A204.1 (cell line): ENCODE results near the gene GLI3.

Experiments used
- FAIRE-seq: peaks from 2 replicates; lab custom pipeline; 2012; peaks lifted over from hg19 to GRCh38; lab: Jason Lieb, UNC

GLI3 gene

DNA sequence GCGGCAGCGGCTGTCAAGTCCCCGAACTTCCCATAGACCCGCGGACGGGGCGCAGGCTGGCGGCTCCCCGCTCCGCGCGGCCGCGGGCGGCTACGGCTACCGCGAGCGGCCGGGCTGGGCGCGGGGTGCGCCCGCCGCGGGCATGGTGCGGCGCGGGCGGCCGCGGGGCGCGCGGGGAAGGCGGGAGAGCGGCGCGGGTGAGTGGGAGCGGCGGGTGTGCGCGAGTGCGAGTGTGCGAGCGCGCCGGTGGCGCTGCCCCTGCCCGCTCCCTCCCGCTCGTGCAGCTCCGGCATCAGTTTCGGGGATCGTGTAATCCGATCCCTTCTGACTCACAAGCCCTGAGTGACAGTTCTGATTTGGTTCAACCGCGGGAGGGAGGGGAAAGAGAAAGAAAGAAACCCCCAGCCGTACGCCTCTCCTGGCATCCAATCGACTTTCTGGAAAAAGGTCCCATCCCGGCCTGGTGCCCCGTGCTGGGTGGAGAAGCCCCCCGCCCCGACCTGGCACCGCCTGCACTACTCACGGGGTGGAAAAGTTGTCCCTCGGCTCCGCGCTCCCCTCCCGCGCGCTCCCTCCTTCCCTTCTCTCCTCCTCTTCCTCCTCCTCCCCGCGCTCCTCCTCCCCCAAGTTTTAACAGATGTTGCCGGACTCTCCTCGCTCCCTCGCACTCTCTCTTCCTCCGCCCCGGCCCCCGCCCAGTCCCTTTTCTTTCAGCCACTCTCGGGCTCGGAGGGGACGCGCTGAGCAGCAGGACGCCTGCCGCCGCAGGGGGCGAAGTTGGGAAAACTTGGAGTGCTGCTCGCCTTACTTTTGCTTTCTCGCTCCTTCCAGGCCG, at the start of gene GLI3:
TSS of gene GLI3 (minus strand) at position 234 of the 835 bp plus-strand sequence. CDS start 13,956 bp downstream, outside the sequence.
- FAIRE-seq: no peak

DNA sequence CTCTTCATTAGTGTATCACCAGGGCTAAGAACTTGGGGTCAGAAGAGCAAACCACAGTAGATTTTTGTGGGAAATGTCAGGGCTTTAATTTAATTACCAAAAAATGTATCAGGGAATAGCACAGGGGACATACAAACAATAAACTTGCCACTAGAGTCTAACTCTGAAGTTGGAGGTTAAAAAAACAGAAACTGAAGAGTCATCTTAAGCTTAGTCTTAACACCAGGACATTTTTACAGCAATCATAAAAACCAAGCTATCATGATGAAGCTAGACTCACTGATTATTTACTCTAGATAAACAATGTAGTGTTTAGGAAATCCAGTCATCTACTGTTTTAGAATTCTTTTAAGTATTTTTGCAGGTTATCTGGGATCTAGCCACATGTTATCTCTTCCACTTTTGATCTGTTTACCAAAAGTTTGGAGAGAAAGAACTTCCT, 48.4 kb upstream of the GLI3 start:
- FAIRE-seq: no peak

DNA sequence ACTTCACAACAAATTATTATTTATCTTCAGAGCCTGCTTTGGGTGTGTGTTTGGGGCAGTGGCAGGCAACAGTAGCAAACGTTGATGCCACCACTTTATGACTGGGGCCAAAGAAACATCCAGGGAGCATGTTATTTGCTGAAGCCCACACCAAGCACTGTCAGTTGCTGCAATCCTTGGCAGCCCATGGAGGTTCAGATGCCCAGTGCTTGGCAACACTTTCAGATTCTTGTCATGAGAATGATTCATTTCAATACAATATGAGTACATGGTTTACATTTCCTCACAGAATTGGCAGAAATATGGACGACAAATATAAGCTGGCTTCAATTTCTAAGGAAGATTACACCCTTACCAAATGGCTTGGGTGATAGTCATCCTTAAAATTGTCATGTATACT, 46.5 kb upstream of the GLI3 start:
- FAIRE-seq: no peak

DNA sequence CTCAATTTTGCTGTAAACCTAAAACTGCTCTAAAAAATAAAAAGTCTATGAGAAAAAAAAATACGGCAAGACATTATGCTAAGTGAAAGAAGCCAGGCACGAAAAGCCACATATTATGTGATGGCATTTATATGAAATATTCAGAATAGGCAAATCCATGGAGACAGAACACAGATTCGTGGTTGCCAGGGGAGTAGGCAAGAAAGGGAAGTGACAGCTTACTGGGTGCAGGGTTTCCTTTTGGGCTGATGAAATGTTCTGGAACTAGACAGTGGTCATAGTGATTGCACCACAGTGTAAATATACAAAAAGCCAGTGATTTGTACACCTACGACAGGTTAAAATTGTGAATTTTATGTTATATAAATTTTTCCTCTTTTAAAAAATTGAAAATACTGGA, 41.3 kb upstream of the GLI3 start:
- FAIRE-seq: no peak

DNA sequence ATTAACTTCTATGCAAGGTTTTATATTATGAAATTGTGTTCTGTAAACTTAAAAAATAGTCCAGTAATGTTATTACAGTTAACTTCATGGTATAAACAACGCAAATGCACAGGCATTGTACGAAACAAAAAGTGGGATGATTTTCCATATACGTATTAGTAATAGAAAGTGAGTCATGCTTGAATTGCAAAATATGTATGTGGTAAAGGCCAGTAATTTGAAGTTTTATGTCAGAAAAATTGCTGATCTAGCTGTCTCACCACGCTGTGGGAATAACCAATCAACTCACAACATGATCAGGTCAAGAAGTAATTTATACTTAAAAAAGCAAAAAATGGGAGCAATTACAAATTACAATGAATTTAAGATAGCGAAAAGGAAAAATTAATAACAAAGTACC, 37.0 kb upstream of the GLI3 start:
- FAIRE-seq: no peak

DNA sequence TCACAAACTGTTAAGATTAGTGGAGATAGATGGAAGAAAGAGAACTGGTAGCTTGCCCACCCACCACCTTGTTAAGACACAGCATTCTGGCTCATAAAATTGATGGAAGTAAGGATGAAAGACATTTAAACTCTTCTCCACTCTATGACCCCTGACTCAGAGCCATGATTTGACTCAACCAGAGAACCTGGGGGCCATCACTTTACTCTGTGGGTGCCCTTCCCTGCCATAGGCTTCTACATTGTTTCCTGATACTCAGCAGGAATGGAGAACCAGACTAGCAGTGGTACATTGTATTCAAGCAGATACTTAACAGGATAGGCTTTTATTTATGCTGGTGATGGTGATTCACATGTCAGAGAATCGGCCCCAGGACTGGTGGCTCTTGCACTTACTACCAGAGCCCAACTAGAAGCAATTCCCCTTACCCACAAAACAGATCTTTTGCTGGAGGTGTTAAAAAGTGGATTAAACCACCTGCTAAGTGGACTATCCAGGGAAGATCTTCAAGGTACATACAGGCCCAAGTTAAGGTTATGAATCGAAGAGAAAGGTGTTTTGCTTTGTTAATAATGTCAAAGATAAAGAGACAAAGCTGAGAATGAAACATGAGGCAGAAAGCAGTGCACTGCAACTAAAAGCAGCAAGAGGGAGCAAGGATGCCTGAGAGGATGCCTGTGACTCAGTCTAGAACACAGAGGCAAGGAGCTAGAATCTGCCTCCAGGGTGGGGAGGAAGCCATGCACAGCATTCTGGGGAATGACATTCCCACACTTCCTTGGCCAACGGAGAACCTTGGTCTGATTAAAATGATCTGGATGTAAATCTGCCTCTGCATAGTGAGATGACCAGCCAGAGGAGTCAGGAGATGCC, 36.0 kb upstream of the GLI3 start:
- no peak for FAIRE-seq

DNA sequence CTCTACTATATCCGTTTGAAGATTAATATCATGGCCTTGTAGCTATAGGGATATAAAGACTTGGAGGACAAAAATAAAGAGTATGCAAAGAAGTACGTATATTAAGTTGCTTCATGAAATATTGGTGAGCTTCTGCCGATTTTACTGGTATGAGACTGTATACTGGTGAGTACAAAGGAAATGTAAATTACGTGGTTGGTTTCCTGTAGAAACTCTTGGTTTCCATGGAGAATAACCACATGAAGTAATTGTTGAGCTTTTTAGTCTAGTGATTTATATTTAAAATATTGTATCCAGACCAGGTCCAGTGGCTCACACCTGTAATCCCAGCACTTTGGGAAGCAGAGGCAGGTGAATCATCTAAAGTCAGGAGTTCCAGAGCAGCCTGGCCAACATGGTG, 32.2 kb upstream of the GLI3 start:
- no peak for FAIRE-seq

DNA sequence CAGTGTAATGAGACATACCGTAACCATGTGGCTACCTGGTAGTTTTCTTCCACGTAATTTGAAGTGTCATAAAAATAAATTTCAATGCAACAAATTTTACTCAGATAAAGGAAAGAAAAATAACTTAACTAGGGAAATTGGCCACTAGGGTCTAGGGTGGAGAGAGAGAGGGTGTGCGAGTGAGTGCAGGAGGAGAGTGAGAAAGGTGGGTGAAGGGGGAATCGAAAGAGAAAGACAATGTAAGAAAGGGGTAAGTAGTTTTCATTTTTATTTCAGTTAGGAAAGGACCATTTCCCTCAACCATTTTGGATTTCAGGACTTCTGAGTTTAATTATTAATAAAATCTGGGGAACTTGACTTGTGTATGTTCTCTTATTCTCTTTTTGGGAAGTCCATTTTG, 27.7 kb upstream of the GLI3 start:
- no peak for FAIRE-seq

DNA sequence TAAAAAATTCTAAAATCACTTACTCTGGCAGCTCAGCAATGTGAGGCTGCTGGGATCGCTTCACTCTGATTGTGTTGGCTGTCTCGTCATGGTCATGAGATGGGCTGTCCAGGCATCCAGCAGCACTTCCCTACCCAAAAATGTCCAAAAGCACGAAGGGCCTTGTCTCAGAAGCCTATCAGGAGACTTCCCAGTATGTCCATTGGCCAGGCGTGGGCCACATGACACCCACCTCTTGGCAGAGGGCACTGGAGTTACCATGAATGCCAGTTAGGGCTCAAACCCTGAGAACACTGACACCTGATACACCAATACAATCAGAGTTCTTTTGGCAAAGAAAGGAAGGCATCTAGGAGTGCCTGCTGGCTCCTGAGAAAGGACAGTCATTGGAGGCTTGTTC, 27.0 kb upstream of the GLI3 start:
- FAIRE-seq: no peak

DNA sequence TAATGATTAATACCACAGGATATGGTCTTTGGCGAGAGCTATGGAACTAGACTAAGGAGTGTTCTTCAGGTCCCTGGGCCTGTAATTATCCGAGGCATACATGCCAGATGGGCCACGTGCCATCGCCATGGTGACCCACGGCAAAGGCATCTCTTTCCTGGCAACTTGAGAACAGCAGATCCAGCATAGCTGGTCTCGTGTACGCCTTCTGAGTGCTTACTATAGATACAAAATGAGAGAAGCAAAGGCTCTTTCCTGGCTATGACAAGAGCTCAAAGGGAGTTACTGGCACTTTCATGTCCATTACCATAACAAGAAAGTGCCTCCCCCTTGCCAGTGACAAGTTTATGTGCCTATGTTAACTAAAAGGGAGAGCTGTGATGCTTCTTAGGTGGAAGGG, 26.0 kb upstream of the GLI3 start:
- FAIRE-seq: no peak

DNA sequence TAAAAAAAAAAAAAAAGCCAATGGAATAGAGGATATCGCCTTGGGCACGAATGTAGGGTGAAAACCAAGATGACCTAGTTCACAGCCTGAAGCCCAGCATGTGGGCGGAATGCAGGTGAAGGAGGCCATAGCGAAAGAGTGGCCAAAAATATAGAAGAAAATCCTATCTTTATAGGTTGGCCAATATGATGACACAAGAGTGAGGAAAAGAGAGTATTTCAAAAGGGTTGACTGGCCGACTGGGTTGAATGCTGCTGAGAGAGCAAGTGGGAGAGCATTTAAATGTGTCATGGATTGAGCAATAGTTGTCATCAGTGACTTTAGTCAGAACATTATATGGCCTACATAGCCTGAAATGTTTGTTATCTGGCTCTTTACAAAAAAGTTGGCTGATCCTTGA, 17.2 kb upstream of the GLI3 start:
- FAIRE-seq: no peak

DNA sequence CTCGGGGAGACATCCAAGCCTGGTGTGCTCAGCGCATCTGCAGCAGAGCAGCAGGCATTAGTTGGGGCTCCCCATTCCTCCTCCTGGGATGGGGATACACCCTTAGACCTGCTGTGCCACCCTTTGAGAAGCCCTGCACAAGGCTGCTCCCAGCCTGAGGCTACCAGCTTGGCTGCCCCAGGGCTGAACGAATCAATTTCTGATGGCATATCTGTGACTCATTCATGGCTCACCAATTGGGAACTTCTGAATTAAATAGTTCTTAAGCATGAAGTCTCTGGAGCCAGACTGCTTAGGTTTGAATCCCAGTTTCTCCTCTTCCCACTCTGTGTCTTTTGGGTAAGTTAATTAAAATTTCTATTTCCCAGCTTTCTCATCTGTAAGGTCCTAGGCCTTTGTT, 16.3 kb upstream of the GLI3 start:
- FAIRE-seq: no peak

DNA sequence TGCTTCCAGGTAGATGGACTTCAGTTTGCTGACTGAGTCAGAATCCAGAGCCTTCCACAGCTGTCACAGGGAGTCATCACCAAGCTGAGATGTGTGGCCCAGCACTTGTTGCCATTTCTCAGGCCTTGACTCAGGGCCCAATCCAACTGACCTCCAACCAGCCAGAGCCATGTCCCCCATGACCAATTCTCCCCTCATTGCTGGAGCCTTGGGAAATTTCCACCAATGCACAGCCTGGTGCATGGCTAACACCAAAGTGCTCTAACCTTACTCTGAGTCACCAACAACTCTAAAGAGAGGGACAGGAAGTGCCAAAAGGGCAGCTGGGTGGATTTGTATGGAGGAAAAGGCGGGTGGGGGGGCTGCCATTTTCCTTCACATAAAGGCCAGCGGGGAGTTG, 13.4 kb upstream of the GLI3 start:
- FAIRE-seq: no peak

DNA sequence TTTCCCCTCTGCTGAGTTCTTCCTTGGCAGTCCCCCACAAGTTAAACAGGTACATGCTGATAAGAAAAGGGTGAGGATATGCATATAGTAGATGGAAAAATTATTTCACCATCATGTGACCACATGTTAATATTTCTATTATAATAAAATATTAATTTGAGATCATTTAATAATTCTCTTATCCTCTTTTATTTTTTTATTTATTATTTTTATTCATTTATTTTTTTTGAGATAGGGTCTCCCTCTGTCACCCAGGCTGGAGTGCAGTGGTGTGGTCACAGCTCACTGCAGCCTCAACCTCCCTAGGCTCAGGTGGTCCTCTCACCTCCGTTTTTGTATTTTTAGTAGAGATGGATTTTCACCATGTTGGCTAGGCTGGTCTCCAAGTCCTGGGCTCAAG, 11.6 kb upstream of the GLI3 start:
- FAIRE-seq: no peak

DNA sequence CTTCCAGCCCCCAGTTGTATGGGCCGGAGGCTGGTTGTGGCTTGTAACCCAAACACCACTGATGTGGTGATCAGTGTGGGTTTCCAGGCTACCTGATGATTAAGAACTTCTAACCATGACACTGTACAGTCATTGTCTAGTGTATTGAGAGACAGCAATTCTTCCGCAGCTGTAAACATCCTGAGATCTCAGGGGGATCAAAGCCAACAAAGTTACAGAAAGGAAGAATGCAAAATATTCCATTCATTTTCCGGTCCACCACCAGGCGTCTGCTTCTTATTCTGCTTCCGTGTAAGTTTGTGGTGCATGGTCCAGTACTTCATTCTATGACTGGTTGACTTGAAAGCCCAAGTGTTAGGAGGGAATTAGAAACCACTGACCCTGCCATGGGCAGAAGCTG, 10.3 kb upstream of the GLI3 start:
- no peak for FAIRE-seq

DNA sequence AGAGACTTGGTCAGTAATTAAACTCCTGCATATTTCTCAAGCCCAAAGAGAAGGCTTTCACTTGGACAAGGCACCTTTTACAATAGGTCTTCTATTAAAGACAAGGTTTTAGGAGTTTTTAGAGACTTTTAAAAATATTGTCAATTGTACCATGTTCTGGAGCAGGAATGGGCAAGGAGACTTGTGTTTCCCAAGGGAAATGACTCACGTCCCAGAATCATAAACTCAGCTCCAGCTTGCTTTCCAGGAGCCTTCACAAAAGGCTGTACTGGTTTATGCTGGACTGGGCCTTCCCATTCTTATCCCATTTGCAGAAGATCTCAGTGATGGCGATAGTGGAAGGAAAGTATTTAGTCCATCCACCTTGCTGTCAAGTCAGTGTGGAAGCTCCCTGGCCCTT, 7.8 kb upstream of the GLI3 start:
- FAIRE-seq: no peak

DNA sequence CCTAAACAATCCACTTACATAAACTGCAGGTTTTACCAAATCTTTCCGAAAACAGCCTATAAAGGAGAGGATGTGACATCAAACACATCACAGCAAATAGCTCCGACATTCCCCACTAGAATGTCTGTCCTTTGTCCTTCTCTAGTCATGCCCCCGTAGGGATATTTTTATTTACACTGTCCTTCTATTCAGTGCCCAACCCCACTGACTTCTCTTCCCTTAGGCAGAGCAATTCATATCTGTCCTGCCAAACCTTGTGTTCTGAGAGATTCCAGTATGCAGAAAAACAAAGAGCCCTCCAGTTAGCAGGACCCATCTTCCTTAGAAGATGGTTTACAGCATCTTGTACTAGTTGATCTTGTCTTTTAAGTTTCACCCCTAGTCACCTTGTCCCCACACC, 5.4 kb upstream of the GLI3 start:
- no peak for FAIRE-seq

DNA sequence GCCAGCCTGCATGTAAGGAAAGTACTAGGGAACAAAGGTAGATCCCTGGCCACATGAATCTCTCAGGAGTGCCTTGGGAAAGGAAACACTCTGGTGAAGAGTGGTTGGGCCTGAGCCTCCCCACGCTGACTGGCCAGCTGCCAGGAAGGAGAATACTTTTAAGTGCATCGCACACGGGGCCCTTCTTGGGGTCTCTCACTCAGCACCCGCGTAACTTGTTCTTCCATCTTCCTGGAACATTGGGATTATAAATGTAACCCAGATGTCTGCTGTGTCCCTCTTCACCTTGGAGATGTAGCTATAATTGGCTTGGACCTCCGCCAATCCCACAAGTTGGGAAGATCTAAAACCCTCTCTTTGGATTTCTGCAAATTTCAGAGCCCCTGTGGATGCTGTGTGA, 4.4 kb upstream of the GLI3 start:
- FAIRE-seq: no peak

DNA sequence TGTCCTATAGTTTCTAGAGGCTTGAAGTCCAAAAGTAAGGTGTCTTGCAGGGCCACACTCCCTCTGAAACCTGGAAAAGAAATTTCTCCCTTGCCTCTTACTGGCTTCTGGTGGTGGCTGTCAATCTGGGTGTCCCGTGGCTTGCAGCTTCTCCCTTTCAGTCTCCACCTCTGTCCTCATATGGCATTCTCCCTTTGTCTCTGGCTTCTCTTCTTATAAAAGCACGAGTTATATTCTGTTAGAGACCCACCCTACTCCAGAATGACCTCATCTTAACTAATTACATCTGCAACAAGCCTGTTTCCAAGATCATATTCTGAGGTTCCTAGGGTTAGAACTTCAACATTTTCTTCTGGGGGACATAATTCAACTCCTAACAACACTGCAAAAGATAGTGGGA, 3.4 kb upstream of the GLI3 start:
- FAIRE-seq: no peak

DNA sequence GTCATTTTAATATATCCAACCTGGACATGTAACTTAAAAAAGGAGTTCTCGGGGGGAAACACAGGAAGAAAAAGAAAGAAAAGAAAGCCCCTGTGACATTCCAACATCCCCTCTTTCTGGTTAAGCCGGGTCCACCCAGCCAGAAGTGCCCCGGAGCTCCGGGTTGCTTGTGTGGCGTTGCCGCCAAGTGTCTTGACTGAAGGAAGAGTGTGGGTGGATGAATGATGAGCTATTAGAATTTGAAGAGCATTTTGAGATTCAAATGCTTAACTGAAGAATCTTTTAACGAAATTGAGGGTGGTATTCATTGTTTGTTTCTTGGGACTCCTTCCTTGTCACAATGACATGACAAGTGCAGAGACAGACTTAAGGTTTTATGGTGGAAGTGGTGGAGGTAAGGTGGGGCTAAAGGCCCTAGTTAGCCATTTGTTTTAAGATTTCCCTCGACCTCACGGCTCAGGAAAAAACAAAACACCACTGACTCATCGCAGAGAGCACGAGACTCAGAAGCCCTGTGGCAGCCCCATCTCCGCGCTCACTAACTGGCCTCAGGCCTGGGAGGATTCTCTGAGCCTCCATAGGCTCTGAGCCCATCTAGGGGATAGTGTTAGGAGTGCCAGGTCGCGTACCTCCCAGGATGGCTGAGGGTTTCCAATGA, 1.8 kb upstream of the GLI3 start:
- no peak for FAIRE-seq

DNA sequence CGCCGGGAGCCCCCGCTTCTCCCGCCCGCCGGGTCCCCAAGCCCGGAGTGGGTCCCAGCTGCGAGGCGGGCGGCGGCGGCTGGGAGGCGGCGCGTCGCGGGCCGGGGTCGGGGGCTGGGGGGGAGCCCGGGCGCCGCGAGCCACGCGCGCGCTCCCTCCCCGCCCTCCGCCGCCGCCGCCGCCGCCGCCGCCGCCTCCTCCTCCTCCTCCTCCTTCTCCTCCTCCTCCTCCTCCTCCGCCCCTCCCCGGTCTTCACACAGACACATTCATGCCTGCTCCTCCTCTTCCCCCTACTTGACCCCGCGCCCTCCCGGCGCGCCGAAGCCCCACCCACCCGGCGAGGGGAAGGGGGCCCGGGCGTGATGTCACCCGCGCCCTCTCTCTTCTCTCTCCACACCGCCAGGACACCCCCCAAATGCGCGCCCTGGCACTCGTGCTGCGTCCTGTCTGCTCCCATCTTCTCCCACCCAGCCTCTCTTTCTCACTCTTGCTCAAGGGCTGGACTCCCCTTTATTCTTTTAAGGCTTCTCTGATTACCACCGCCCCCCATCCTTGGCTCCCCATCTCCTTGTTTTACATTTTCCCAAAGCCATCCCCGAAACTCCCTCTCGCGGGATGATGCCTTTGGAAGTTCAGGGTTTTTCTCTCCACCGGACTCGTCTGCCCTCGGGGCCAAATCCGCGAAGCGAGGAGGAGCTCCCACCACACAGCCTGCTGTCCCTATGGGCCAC, 967 bp upstream of the GLI3 start:
- no peak for FAIRE-seq

DNA sequence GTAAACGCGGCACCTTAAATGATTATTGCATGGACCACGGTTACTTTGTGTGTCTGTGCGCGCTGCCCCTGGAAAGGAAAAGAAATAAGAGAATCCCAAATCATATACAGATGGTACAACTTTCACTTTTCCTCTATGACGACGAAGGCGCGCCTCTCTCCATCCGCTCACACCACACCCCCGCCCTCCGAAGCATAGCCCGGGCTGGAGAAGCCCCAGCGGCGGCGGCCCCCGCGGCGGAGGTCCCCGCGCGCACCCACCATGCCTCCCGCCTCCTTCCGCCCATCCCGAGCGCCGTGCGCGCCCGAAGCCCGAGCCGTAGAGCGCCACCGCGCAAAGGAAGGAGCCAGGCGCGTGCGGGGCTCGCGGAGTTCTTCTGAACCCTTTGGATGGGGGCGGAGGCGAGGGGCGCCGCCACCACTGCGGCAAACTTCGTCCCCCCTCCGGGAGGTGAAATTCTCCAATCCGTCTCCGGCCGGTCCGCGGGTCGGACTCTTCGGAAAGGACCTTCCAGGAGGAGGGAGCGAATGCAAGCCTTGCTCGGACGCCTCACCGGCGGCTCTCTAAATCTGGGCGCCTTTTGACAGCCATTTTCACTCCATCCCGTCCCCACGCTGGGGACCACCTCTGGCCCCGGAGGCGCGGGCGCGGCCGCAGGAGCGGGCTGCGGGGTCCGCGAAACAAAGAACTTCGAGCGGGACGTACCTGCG, 588 bp downstream of the GLI3 start:
- FAIRE-seq: no peak
